Adipocyte (in vitro differentiated cells): ENCODE measurements around the gene ZNF429.
A peak's percentile ranks its signal among the peaks of the same experiment; 100 is the strongest.

Experiments used
- DNase-seq: peaks from one replicate; pipeline ENCODE4 v3.0.0-alpha.2; 2015; ENCODE audit warnings: low read depth
- H3K27me3 ChIP-seq: replicated peaks from 2 replicates; pipeline ENCODE4 v1.7.0; 2013; ENCODE audit warnings: mild to moderate bottlenecking, low read length, moderate library complexity; ENCODE audit not compliant: control insufficient read depth, insufficient read depth
- H3K36me3 ChIP-seq: 2 replicates; pipeline ENCODE4 v1.7.0; 2013; ENCODE audit warnings: low read length, mild to moderate bottlenecking, moderate library complexity; ENCODE audit not compliant: control insufficient read depth, insufficient read depth, severe bottlenecking
- H3K4me1 ChIP-seq: 2 replicates; pipeline ENCODE4 v1.7.0; 2013; ENCODE audit warnings: mild to moderate bottlenecking, low read length, moderate library complexity; ENCODE audit not compliant: control insufficient read depth, insufficient read depth
- H3K4me3 ChIP-seq: 2 replicates; pipeline ENCODE4 v1.7.0; 2013; ENCODE audit warnings: mild to moderate bottlenecking, low read length, moderate library complexity
- H3K9ac ChIP-seq: 2 replicates; pipeline ENCODE4 v1.7.0; 2013; ENCODE audit warnings: mild to moderate bottlenecking, low read length, moderate library complexity
- H3K9me3 ChIP-seq: 2 replicates; pipeline ENCODE4 v1.7.0; 2013; ENCODE audit warnings: mild to moderate bottlenecking, low read length, moderate library complexity; ENCODE audit not compliant: control insufficient read depth

Gene ZNF429

DNA sequence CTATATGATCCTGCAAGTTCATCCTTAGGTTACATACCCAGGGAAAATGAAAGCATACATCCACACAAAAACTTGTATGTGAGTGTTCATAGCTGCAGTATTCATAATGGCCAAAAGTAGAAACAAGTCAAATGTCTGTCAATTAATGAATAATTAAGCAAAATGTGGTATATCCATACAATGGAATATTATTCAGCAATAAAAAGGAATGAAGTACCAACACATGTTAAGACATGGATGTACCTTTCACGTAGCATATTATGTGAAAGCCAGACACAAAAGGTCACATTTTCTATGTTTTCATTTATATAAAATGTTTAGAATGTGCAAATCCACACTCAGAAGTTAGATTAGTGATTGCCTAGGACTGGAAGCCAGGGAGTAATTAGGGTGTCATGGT, 75.4 kb downstream of the ZNF429 start:
- Histone ChIP-seq H3K27me3 (no peaks in the 10 kb centered on the region), H3K9me3 (peaks cover 12% of the 10 kb centered on the region), H3K4me3 (no peak overlapping the region), H3K36me3 (no peaks in the 10 kb centered on the region), H3K9ac (no peak overlapping the region), H3K4me1 (no peaks in the 10 kb centered on the region)
- DNase-seq = no peak

DNA sequence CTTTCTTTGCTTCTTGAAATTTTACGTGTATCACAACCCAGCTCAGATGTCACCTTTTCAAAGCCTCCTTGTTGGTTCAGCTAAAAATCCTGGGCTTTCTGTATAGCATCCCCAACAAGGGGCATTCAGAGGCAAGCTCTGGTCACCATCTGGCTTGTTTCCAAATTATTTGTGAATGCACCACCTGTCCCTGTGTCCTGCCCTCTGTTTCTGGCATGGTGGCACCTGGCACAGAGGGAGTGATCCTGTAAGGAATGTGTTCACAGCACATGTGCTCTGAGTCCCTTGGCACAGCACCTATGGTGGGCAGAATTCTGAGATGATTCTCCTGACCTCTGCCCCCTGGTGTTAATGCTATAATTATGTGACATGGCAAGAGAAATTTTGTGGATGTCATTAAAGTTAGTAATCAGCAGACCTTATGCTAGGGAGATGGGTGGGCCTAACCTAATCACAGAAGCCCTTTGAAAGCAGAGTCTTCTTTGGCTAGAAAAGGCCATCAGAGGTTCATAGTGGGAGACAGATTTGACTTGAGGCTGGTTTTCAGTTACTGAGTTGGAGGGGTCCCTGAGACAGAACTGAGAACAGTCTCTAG, 76.3 kb downstream of the ZNF429 start:
- no peaks in the 10 kb centered on the region for H3K27me3 ChIP-seq
- no peak overlapping the region for H3K4me3 ChIP-seq
- H3K9me3 ChIP-seq = peaks cover 12% of the 10 kb centered on the region
- no peak for DNase-seq
- no peaks in the 10 kb centered on the region for H3K4me1 ChIP-seq
- H3K9ac ChIP-seq = no peak overlapping the region
- H3K36me3 ChIP-seq = no peaks in the 10 kb centered on the region

DNA sequence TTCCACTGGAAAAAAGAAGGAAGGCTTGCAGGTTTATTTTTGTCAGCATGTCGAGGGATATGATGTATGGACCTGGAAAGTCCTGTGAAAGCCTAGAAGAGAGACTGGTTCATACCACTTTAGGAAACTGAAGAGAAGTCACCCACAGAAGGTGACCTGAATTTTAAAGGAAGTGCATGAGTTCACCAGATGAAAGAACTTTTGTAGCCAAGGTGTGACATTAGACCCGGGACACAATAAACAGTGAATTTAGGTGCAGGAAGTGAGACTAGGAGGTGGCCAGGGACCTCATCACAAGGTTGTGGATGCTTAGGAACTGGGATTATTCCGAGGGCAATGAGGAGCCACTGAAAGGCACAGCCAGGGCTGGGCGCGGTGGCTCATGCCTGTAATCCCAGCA, 79.1 kb downstream of the ZNF429 start:
- H3K9ac ChIP-seq = no peak overlapping the region
- H3K36me3 ChIP-seq = no peaks in the 10 kb centered on the region
- H3K9me3 ChIP-seq = peaks cover 15% of the 10 kb centered on the region
- DNase-seq = no peak
- no peak overlapping the region for H3K4me3 ChIP-seq
- no peaks in the 10 kb centered on the region for H3K27me3 ChIP-seq
- H3K4me1 ChIP-seq = no peaks in the 10 kb centered on the region

- H3K9me3 ChIP-seq = peaks cover 13% of the 10 kb centered on the region
- no peak for DNase-seq
- no peaks in the 10 kb centered on the region for H3K36me3 ChIP-seq
- H3K27me3 ChIP-seq = no peaks in the 10 kb centered on the region
- no peak overlapping the region for H3K4me3 ChIP-seq
- no peak overlapping the region for H3K9ac ChIP-seq
- H3K4me1 ChIP-seq = no peaks in the 10 kb centered on the region
Measured at GRCh38 chr19:21585281-21585890, 80.0 kb downstream of the ZNF429 start.

- no peaks in the 10 kb centered on the region for H3K36me3 ChIP-seq
- no peaks in the 10 kb centered on the region for H3K27me3 ChIP-seq
- peak overlapping the region; percentile 56 for H3K4me3 ChIP-seq
- no peak overlapping the region for H3K9ac ChIP-seq
- no peak for DNase-seq
- H3K4me1 ChIP-seq = no peaks in the 10 kb centered on the region
- H3K9me3 ChIP-seq = peaks cover 6% of the 10 kb centered on the region
Measured at GRCh38 chr19:21586311-21587116, 81.1 kb downstream of the ZNF429 start.

DNA sequence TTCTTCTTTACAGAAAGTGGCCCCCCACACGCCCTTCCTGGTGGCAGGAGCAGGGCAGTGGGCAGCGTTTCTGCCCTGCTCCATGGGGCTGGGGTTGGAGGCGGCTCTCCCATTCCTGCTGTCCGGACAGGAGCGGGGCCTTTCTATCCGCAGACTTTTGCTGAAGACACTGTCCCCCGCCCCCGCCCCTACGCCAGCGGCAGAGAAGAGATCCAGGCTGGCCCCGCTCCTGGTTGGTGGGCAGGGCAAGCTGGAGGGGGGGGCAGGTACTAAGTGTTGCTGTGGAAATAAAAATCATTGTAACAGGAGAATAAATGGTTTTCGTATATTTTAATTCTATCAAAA, 81.7 kb downstream of the ZNF429 start:
- H3K9ac ChIP-seq = no peak overlapping the region
- peaks cover 3% of the 10 kb centered on the region for H3K9me3 ChIP-seq
- DNase-seq = no peak
- H3K36me3 ChIP-seq = no peaks in the 10 kb centered on the region
- no peak overlapping the region for H3K4me3 ChIP-seq
- H3K27me3 ChIP-seq = no peaks in the 10 kb centered on the region
- no peaks in the 10 kb centered on the region for H3K4me1 ChIP-seq

GRCh38 chr19:21587549-21587948, 82.1 kb downstream of the ZNF429 start:
- no peak overlapping the region for H3K4me3 ChIP-seq
- H3K9me3 ChIP-seq = peaks cover 3% of the 10 kb centered on the region
- H3K4me1 ChIP-seq = no peaks in the 10 kb centered on the region
- no peak overlapping the region for H3K9ac ChIP-seq
- DNase-seq = no peak
- no peaks in the 10 kb centered on the region for H3K27me3 ChIP-seq
- no peaks in the 10 kb centered on the region for H3K36me3 ChIP-seq

GRCh38 chr19:21588065-21588601, 82.7 kb downstream of the ZNF429 start:
- DNase-seq = no peak
- no peak overlapping the region for H3K9ac ChIP-seq
- H3K36me3 ChIP-seq = no peaks in the 10 kb centered on the region
- H3K27me3 ChIP-seq = no peaks in the 10 kb centered on the region
- no peaks in the 10 kb centered on the region for H3K4me1 ChIP-seq
- peaks cover 3% of the 10 kb centered on the region for H3K9me3 ChIP-seq
- H3K4me3 ChIP-seq = no peak overlapping the region

GRCh38 chr19:21590867-21591266, 85.5 kb downstream of the ZNF429 start:
- DNase-seq = no peak
- Histone ChIP-seq H3K27me3 (no peaks in the 10 kb centered on the region), H3K9ac (no peak overlapping the region), H3K4me3 (no peak overlapping the region), H3K36me3 (no peaks in the 10 kb centered on the region), H3K4me1 (no peaks in the 10 kb centered on the region), H3K9me3 (peaks cover 3% of the 10 kb centered on the region)

DNA sequence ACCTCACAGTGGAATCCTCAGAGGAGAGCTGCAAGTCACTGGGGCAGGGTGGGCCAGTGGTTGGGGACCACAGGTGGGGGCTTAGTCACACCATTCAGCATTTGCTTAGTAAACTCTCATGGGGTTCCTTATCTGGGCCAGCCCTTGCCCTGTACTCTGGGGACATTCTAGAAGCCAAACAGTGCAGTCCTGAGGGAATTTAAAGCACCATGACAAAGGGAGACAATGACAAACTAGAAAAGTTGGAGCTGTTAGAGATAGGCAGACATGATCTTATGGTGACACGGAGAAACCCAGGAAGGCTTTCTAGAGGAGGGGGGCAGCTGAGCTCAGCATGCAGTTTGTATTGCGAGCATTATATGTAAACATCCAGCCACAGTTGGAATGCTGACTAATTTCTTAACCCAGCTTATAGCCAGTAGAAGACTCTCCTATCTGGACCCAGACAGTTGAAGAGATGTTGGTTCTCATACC, 87.6 kb downstream of the ZNF429 start:
- H3K4me1 ChIP-seq = no peaks in the 10 kb centered on the region
- no peak overlapping the region for H3K4me3 ChIP-seq
- DNase-seq = no peak
- no peak overlapping the region for H3K9ac ChIP-seq
- H3K36me3 ChIP-seq = no peaks in the 10 kb centered on the region
- no peaks in the 10 kb centered on the region for H3K27me3 ChIP-seq
- no peaks in the 10 kb centered on the region for H3K9me3 ChIP-seq

DNA sequence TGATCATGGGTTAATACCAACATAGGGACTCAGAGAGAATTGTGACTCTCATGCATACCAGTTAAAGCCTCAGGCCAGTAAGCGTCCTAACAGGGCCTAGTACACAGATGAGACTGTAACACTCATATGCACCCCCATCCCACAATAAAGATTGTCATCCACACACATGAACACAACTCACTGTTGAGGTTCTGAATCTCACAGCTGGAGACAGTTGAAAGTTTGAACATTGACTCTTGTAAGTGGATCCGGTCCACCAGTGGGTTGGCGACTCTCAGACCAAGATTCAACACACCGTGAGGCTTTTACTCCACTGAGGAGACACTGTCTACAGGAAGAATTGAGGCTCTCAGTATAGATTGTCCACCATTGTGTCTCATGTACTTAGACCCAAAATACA, 88.1 kb downstream of the ZNF429 start:
- H3K36me3 ChIP-seq = no peaks in the 10 kb centered on the region
- H3K4me1 ChIP-seq = no peaks in the 10 kb centered on the region
- H3K4me3 ChIP-seq = no peak overlapping the region
- no peaks in the 10 kb centered on the region for H3K27me3 ChIP-seq
- no peaks in the 10 kb centered on the region for H3K9me3 ChIP-seq
- no peak overlapping the region for H3K9ac ChIP-seq
- no peak for DNase-seq
